ENCODE measurements around the gene TFPI.

- TF ChIP-seq CTCF (IDR thresholded peaks at IDR 0.05; ENCODE audit: poor library complexity) (no peak), EZH2phosphoT487 (IDR thresholded peaks at IDR 0.05; ENCODE audit: low read depth, severe bottlenecking, unreplicated experiment) (no peak)
These were observed 49.1 kb downstream of the TFPI start for GRCh38 chr2:187505065-187505672.

All from hepatocyte (in vitro differentiated cells).